Psoas muscle (tissue), 8 donors: Measurements from ENCODE around the gene C1QL4. TPM values are rescaled to one million over a fixed set of nuclear protein-coding genes. Genes with fewer than 3 reads are reported as not detected.
A peak's percentile ranks its signal among the peaks of the same experiment; 100 is the strongest.
"Not testable (repeated sequence)": the region's sequence is repeated elsewhere in the genome, so short reads cannot be mapped to it uniquely, and the experiment has no call there.

ENCODE experiments used
- ATAC-seq, 4 donors: fragments of 200-7000 bp; cut with Tn5 transposase; one replicate each; pipeline ENCODE4 v1.9.1; 2020; ENCODE audit warnings: moderate library complexity in 3 of 4, mild to moderate bottlenecking in 2 of 4
- DNase-seq, 2 donors: peaks; one replicate each; pipeline ENCODE4 v3.0.0-alpha.2; 2020
- H3K27ac ChIP-seq: fragments of 200-600 bp; one replicate; pipeline ENCODE4 v1.8.0; 2022
- H3K27me3 ChIP-seq, 3 donors: fragments of 200-600 bp in 1 of 3; one replicate each; pipeline versions ENCODE4 v1.6.1 to v1.8.0; 2013 to 2022; ENCODE audit warnings: low read length in 2 of 3, mild to moderate bottlenecking in 2 of 3, moderate library complexity in 1 of 3; ENCODE audit not compliant: insufficient read depth in 3 of 3
- H3K36me3 ChIP-seq, 2 donors: fragments of 200-600 bp in 1 of 2; one replicate each; pipeline versions ENCODE4 v1.6.1 to v1.8.0; 2013 to 2022; ENCODE audit warnings: low read depth in 1 of 2, mild to moderate bottlenecking in 1 of 2, moderate library complexity in 1 of 2; ENCODE audit not compliant: insufficient read depth in 1 of 2
- H3K4me1 ChIP-seq: fragments of 200-600 bp; one replicate; pipeline ENCODE4 v1.8.0; 2022
- H3K4me3 ChIP-seq: fragments of 200-600 bp; one replicate; pipeline ENCODE4 v1.8.0; 2022; ENCODE audit warnings: mild to moderate bottlenecking
- H3K9me3 ChIP-seq: fragments of 200-600 bp; one replicate; pipeline ENCODE4 v1.8.0; 2022
- CTCF ChIP-seq: fragments of 200-600 bp; IDR thresholded peaks from one replicate; pipeline ENCODE4 v1.8.0; 2022; ENCODE audit warnings: antibody characterized with exemption
- WGBS, 3 donors: extraction: QIAGEN DNeasy Blood & Tissue Kit; methylation state at CpG; one replicate each; pipeline versions ENCODE4 v1.1.6 to v1.1.7; 2013; 5-methylcytosine and 5-hydroxymethylcytosine counted together
- intact Hi-C, 2 donors: fragments of 100-400 bp; cut with DNase I; formaldehyde crosslinking; loops; one replicate each; pipeline versions ENCODE4 v1.11.0 to v1.14.2; 2022
- polyA plus RNA-seq, 3 donors: library from polyadenylated mRNA; stranded (reverse); fragments of 200-250 nt; gene quantifications; one replicate each; pipeline ENCODE4 v1.2.3, GENCODE V29; 2013
- total RNA-seq, 4 donors: library from RNA; stranded (reverse); fragmentation: NEBNext Ultra II Directional in 2 of 4; extraction: Animal tissue kit (Norgen Biotek cat#: 25700) in 2 of 4; gene quantifications; one replicate each; pipeline versions ENCODE4 v1.2.1 to v1.2.4, GENCODE V29; 2021 to 2023
- donor health status: healthy with polysubstance abuse.
- donor health status: DM: no; HTN: no; CAD: no; lungs with moderate emphysema.
- donor health status: Bipolar disorder and iron deficiency.
- donor health status: healthy.
- donor health status: DM: yes; HTN: yes; CAD: no.
- donor health status: DM: no; HTN: no; CAD: no.
- donor health status: DM: no; HTN: no; CAD: no.
- donor health status: DM: yes; HTN: yes; CAD: no.

The C1QL4 gene
- total and polyA plus RNA-seq, 7 donors, result not detected

GRCh38 chr12:49283541-49284429 is 53.2 kb downstream of the C1QL4 start:
- H3K27ac ChIP-seq, result no peak overlapping the region
- H3K9me3 ChIP-seq, result no peaks in the 10 kb centered on the region
- intact Hi-C loops, result no loop called here
- DNase-seq, result no peak
- no peak for TF ChIP-seq CTCF
- peaks cover 0 to 12% (median 6%) of the 10 kb centered on the region in 3 donors for H3K27me3 ChIP-seq
- H3K36me3 ChIP-seq, result no peaks in the 10 kb centered on the region
- no peak overlapping the region for H3K4me3 ChIP-seq
- no peaks in the 10 kb centered on the region for H3K4me1 ChIP-seq
- ATAC-seq, result peak in 1 of 4 donors; percentile 27
- WGBS, 3 donors, result 60 to 67% (median 61%) methylated on average over 18 to 24 of the region's 25 CpGs

- DNase-seq, ATAC-seq, H3K27ac ChIP-seq, H3K36me3 ChIP-seq, intact Hi-C loops, H3K4me3 ChIP-seq, H3K4me1 ChIP-seq, H3K9me3 ChIP-seq, H3K27me3 ChIP-seq: not testable (repeated sequence)
- WGBS, 3 donors, result 87 to 94% (median 89%) methylated on average over 1 to 2 of the region's 6 CpGs
Measured at GRCh38 chr12:49282740-49283375, 54.1 kb downstream of the C1QL4 start.

Other genes with a start within 250 kb of the C1QL4 start
- under 1 TPM; 0.07 to 0.43 (median 0.17) TPM for gene DHH, start 242.4 kb downstream of the C1QL4 start, total RNA-seq
- gene DHH, start 242.4 kb downstream of the C1QL4 start, polyA plus RNA-seq, result under 1 TPM; 0.08 to 0.39 (median 0.17) TPM
- gene LMBR1L, start 226.3 kb downstream of the C1QL4 start, total RNA-seq, result 10 to 100 TPM; 13.3 to 27.3 (median 21.3) TPM
- 10 to 100 TPM; 13.3 to 16.8 (median 14.1) TPM for gene LMBR1L, start 226.3 kb downstream of the C1QL4 start, polyA plus RNA-seq
- 100 to 1,000 TPM; 101 to 368 (median 242) TPM for gene TUBA1B, start 205.8 kb downstream of the C1QL4 start, total RNA-seq
- gene TUBA1B, start 205.8 kb downstream of the C1QL4 start, polyA plus RNA-seq, result 1,000 to 10,000 TPM in 1 of 3 donors, 100 to 1,000 TPM in 2; 294 to 1,147 (median 389) TPM
- 10 to 100 TPM; 21.3 to 29.8 (median 29.0) TPM for gene TUBA1A, start 148.1 kb downstream of the C1QL4 start, total RNA-seq
- 10 to 100 TPM; 16.4 to 48.2 (median 29.9) TPM for gene TUBA1A, start 148.1 kb downstream of the C1QL4 start, polyA plus RNA-seq
- gene TUBA1C, start 72.1 kb downstream of the C1QL4 start, total RNA-seq, result 100 to 1,000 TPM in 1 of 4 donors, 10 to 100 TPM in 3; 41.4 to 103 (median 48.2) TPM
- gene TUBA1C, start 72.1 kb downstream of the C1QL4 start, polyA plus RNA-seq, result 100 to 1,000 TPM in 2 of 3 donors, 10 to 100 TPM in 1; 62.9 to 454 (median 129) TPM
- gene PRPH, start 42.0 kb downstream of the C1QL4 start, total RNA-seq, result not detected
- gene PRPH, start 42.0 kb downstream of the C1QL4 start, polyA plus RNA-seq, result under 1 TPM in 2 of 3 donors, not detected in 1; 0.06 to 0.20 TPM
- gene TROAP, start 13.9 kb downstream of the C1QL4 start, total RNA-seq, result under 1 TPM in 2 of 4 donors, not detected in 2; 0.39 to 0.48 TPM
- gene TROAP, start 13.9 kb downstream of the C1QL4 start, polyA plus RNA-seq, result under 1 TPM; 0.07 to 0.36 (median 0.26) TPM
- under 1 TPM in 1 of 4 donors, not detected in 3; 0.08 TPM for gene DNAJC22, start 9.7 kb upstream of the C1QL4 start, total RNA-seq
- gene DNAJC22, start 9.7 kb upstream of the C1QL4 start, polyA plus RNA-seq, result under 1 TPM in 1 of 3 donors, not detected in 2; 0.03 TPM
- gene SPATS2, start 30.3 kb upstream of the C1QL4 start, total RNA-seq, result 10 to 100 TPM in 2 of 4 donors, 1 to 10 TPM in 2; 5.0 to 10.6 (median 9.7) TPM
- gene SPATS2, start 30.3 kb upstream of the C1QL4 start, polyA plus RNA-seq, result 10 to 100 TPM in 1 of 3 donors, 1 to 10 TPM in 2; 4.4 to 10.1 (median 6.2) TPM
- gene KCNH3, start 201.8 kb upstream of the C1QL4 start, total RNA-seq, result under 1 TPM in 2 of 4 donors, not detected in 2; 0.04 to 0.32 TPM
- gene KCNH3, start 201.8 kb upstream of the C1QL4 start, polyA plus RNA-seq, result under 1 TPM in 2 of 3 donors, not detected in 1; 0.04 to 0.07 TPM
- gene MCRS1, start 231.0 kb upstream of the C1QL4 start, total RNA-seq, result 10 to 100 TPM; 39.1 to 82.3 (median 55.1) TPM
- gene MCRS1, start 231.0 kb upstream of the C1QL4 start, polyA plus RNA-seq, result 10 to 100 TPM; 24.3 to 54.9 (median 31.9) TPM